GM19468 (cell line): ENCODE data around the gene FPR3.

Source experiments
- ATAC-seq: cut with Tn5 transposase; IDR thresholded peaks from one replicate; pipeline ENCODE4 v1.9.1; 2021; ENCODE audit warnings: mild to moderate bottlenecking, moderate library complexity, moderate number of reproducible peaks; ENCODE audit not compliant: unreplicated experiment; ENCODE audit errors: extremely low read depth

FPR3 gene

DNA sequence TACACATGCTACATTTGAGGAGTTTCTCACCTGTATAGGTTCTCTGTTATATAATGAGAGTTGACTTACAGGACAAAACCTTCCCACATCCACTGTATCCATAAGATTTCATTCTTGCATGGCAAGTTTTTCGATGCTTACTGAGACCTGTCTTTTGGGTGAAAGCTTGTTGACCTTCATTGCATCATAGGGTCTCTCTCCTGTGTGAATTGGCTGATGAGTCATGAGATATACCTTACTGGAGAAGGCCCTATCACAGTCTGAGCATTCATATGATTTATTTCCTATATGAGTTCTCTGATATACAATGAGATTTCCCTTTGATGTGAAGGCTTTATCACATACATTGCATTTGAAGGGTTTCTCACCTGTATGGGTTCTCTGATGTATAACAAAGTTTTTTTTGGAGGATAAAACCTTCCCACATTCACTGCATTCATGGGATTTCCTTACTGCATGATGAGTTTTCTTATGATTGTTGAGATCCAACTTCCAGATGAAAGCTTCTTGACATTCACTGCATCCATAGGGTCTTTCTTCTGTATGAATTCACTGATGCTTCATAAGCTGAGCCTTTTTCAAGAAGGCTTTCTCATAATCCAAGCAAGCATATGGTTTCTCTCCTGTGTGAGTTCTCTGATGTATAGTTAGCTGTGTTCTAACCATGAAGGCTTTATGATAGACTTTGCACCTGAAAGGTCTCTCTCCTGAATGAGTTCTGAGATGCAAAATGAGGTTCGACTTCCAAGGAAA, 67.1 kb downstream of the FPR3 start:
- ATAC-seq: no peak

DNA sequence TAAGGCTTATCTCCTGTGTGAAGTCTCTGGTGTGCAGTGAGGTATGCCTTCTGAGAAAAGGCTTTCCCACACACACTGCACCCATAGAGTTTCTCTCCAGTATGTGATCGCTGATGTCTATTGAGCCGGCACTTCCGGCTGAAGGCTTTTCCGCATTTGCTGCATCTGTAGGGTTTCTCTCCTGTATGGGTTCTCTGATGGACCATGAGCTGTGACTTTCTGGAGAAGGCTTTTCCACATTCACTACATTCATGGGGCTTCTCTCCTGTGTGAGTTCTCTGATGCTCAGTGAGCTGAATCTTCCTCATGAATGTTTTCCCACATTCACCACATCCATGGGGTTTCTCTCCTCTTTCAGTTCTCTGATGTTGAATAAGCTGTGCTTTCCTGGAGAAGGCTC, 78.1 kb downstream of the FPR3 start:
- no peak for ATAC-seq
